GM19468 (cell line): ENCODE measurements around the gene TOMT.

Experiments used
- ATAC-seq: cut with Tn5 transposase; IDR thresholded peaks from one replicate; pipeline ENCODE4 v1.9.1; 2021; ENCODE audit warnings: mild to moderate bottlenecking, moderate library complexity, moderate number of reproducible peaks; ENCODE audit not compliant: unreplicated experiment; ENCODE audit errors: extremely low read depth

The TOMT gene

DNA sequence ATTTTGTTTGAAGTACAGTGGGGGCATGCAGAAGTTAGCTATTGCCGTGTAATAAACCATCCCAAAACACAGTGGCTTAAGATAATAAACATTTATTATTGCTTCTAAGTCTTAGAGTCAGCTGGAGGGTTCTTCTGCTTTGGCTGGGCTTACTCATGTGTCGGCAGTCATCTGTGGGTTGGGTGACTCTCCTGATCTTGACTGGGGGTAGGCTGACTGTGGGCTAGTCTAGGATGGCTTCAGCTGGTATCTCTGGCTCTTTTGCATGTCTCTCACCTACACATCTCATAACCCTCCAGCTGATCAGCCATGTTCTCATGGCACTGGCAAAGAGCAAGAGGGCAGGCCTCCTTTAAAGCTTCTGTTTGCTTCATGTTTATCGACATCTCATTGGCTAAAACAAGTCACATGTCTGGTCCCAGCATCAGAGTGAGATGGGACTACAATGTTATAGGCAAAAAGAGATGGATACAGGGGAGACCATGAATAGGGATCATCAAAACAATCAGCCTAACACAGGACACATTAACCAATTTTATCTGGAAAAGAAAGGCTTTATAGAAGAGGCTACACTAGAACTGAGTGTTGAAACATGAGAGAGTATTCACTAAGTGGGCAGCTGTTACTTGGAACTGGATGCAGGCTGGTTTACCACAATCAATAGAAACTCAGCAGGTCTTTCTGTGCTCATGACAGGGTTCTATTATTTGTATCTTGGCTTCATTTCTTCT, 19.9 kb upstream of the TOMT start:
- ATAC-seq, result no peak

DNA sequence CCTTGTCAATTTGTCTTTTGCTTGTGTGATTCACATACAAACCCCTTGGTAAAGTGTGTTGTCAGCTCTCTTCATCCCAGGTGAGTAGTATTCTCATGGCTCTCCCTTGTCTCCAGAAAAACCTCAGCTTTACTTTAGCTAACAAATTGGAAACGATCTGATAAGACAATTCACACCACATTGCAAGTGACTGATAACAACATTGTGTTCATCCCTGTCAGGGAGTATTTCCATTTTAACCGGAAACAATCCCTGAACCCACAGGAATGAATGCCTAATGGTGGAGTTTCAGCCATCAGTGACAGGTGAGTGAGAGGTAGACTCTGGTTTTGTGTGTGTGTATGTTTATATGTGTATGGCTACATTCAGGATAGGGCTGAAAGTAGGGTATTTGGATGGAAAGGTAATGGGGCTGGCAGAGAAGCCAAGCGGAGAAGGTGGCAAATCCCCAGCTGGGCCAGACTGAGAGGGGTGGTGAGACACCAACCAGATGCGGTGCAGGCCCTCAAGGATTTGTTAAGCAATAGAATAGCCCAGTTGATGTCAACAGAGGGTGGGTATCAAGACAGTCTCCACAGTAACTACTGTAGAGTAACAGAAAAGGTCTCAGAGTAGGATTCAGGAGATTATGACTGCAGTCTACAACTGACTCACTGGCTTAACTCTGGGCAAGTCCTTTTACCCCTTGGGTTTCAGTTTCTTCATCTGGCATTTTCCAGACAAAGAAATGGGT, 17.5 kb upstream of the TOMT start:
- ATAC-seq, result no peak

DNA sequence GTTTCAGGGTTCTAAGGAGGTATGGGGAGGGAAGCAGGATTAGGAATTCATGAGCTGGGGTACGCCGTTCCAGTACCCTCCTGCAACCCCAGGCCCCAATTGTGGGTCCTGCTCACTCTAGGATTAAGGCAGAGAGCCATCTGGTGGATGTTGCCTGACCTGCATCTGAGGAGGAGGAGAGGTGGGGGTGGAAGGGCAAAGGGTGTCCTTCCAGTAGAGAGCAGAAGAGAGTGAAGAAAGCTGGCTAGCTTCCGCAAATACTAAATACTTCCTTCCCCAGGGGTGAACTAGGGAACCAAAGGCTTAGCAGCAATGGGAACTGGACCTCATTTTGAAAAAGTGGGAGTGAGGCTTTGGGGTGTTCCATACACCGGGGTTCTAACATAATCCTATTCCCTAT, 14.4 kb upstream of the TOMT start:
- ATAC-seq, result no peak

DNA sequence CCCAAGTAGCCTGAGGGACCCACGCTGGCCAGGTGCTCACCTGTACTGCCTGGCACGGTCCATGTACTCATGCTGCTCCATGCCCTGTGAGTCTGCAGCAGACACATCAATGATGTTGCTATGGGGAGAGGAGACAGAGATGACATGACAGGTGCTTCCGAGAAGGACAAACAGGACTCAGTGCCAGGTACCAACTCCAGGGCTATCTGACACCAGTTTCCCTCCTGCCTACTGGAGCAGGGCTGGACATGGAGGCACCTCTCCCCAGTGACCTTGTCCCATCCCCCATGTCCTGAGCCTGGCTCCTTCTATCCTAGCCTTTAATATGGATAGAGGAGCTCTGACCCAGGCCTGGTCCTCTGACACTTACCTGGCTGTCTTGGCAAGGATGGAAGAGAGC, 7.0 kb upstream of the TOMT start:
- ATAC-seq, result no peak

DNA sequence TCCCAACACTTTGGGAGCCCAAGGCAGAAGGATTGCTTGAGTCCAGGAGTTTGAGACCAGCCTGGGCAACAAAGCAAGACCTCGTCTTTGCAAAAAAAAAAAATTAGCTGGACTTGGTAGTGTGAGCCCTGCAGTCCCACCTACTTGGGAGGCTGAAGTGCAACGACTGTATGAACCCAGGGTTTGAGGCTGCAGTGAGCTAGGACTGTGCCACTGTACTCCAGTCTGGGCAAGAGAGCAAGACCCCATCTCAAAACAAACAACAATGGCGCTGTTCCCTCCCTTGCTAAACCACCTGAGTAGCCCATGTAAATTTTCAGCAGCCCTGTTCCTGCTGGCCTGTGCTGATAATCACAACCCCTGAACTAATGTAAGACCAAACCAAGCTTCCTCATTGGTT, 5.7 kb upstream of the TOMT start:
- ATAC-seq, result no peak

DNA sequence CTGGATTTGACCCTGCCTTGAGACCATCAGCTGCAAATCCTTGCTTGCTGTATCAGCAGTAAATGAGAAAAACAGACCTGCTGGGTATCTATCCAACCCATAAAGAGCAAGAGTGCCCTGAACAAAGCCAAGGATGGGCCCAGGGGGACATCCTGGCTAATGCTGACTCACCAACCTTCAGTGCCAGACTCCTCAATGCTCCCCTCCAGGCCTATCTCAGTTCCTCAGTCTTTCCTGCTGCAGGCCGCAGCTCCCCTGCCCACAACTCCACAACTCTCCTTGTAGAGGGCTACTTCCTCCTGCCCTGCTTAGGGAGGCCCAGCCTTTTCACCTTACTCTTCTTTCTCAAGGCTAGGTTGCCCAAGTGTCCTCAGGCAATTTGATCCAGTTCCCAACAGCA, 5.3 kb upstream of the TOMT start:
- no peak for ATAC-seq

DNA sequence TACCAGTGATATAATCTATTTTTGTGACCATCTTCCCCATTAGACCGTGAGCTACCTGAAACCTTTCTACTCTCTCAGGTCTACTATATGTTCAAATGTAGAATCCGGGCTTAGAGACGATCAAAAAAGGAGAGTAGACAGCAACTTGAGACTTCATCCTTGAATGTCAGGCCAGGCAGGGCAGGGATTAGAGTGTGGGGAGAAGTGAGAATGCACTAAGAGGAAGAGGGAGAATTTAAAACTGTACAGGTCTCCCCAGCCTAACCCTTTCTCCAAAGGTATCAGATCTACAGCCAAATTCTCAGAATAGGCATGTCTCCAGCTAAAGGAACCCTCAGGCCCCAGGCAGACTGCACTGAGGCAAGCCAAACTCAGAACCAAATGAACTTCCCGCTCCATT, 3.6 kb upstream of the TOMT start:
- ATAC-seq, result no peak

DNA sequence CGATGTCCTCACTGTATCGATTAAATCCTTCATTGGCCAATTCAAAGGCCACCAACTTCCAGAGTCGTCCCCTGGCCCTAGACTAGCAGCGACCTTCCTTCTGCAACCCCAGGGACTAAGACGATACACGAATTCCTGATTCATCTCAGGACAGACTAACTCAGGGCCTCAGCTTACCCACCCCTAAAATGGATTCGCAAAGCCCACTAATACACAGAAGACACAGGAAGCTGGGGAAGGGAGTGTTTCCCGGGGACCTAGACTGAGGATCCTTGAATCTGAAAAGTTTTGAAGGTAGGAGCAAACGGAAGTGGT, 3.1 kb upstream of the TOMT start:
- no peak for ATAC-seq

DNA sequence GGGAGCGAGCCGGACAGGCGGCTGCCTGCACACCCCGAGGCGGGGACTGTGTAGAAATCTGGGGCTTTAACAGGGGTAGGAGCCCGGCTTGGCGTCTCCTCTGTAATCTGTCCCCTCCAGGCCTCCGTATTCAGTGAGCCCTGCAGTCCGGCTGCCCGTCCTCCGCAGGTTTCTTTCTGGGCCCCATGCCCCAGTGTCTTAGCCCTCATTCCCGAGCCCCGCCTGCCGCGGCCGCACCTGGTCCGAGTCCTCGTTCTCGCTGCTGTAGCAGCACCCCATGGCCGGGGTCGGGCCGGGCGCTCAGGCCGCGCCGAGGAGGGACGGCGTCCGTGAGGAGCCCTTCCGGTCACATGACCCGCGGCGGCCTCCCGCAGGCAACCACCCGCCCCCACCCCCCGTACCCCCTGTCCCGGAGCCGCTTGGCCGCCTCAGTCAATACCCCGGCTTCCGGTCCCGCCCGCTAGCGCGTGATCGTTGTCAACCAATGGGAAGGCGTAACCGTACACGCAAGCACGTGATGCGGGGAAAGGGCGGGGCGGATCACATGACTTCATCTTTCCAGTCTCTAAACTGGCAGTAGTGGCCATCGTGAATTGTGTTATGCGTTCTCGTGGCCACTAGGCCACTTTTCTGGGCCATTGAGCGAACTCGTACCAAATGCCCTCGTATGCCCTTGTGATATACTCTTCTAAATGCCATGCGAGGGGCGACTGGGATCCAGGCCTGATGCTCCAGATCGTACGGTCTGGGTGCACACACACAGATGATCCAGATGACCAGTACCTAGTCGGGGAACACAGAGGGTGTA, 2.6 kb upstream of the TOMT start, which contains the start of gene LAMTOR1:
TSS of gene LAMTOR1 (minus strand) at position 352 of the 808 bp plus-strand sequence. CDS start at position 279, 73 bp downstream.
- ATAC-seq, result peak; percentile 83

DNA sequence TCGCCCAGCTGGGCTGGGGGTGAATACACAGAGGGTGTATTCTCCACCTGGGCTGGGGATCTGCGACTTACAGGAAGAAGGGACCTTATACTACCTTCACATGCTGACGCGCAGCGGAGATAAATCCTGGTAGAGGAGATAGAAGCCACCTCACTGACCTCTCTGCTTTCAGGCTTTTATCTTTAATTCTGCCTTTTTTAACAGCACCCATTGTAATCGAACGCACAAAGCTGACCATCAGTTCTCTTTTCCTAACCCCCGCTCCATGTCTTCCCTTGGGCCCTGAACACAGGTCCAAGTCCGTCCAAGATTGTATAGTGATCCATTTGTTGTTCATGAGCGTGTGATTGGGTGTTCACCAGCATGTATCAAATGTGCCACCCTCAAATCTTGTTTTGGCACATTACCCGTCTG, 2.0 kb upstream of the TOMT start:
- no peak for ATAC-seq

DNA sequence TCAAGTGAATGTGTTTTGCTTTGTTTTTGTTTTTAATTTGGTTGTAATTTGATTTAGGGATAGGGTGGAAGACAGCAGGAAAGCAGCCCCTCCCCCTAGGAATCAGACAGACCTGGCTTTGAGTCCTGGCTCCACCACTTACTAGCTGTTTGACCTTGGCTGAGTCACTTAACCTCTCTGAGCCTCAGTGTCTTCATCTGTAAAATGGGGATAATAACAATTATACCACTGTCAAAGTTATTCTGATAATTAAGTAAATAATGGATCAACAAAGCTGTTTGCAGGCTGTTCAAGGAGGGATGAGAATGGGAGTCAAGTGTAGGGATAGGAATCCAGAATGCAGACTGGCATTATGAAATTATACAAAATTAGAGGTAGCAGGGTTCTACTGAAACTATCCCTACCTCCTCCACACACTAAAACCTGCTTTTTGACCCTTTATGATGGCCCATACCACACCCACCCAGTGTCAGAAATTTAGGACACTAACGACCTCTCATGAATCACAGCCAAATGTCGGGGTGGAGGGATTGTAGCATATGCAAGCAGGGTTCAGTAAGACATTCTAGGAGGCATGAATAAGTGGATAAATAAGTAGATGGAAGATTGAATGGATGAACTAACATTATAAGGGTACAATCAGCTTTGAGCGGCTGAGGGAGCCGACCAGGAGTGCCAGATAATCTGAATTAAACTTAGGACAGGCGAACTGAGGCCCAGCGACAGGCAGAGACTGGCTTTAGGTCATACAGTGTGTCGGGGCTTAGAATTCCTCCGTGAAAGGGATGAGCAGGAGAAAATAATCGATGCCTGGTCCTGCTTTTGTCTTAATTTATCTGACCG, 5.8 kb downstream of the TOMT start:
- ATAC-seq, result no peak

DNA sequence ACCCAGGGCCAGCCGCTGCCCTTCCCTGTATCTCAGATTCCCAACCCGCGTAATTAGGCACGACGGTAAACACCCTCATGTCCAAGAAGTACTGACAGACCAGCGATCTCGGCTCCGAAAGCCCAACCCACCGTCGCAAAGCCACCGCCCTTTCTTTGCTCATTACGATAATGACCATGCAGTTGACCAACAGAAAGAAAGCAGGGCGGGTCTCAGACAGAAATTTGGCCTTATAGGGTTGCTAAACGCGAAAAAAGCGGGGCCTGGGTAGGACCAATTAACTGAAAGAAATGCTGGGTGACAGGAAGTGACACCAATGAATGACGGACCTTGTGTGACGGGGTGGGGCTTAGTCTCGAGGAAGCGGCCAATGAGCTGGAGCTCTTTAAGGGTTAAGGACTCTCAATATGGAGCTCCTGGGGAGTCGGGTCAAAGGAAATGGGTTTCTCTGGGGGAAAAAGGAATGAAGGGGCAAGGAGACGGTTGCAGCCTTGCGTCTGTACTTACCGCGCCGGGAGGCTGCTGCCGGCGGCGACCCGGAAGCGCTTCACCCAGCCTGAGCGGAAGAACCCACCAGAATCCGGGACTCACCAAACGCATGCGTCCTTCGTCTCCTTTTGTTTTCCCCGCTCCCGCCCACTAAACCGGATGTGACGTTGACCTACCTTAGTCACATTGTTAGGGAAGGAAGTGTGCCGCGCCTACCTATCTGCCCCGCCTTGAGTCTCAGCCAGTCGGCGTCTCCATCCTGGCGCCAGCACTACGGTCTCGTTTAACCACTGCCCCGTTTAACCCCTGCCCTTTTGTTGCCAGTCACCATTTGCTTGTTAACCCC, 6.6 kb downstream of the TOMT start, which contains the start of gene ANAPC15:
TSS of gene ANAPC15 (minus strand) at position 553 of the 835 bp plus-strand sequence. CDS start 1,419 bp downstream, outside the sequence.
- ATAC-seq, result peak; percentile 81

DNA sequence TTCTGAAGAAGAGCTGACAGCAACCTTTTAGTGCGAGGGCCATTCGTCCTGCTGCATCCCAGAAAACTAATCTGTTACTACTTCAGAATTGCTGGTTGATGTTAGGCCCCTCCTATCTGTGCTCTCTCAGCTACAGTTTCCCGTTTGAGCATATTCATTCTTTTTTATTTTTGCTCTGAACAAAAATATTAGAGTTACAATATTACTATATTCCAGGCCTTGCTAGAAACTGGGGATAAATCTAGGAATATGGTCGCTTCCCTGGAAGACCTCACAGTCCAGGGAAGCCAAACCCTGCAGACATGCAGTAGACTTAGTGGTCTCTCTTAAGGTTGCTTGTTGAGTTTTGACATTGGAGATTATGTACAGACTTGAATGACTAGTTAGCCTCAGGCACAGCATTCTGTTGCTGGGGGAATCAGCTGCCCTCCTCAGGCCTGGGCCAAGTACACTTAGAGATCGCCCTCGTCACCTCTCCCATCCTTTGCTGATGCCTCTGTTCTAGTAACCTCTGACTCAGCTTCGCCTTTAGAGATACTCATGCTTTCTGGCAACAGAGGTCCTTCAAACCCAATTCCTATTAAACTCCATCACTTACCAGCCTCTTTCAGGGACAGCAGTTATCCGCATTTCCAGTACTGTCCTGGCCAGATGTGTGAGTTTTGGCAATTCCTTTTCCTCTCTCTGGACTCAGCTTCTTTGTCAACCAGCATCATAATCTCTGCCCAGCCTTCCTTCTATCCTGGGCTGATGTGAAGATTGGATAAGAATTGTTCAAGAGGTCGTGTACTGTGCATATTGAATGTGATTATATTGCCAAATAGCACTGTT, 7.5 kb downstream of the TOMT start:
- ATAC-seq, result no peak

DNA sequence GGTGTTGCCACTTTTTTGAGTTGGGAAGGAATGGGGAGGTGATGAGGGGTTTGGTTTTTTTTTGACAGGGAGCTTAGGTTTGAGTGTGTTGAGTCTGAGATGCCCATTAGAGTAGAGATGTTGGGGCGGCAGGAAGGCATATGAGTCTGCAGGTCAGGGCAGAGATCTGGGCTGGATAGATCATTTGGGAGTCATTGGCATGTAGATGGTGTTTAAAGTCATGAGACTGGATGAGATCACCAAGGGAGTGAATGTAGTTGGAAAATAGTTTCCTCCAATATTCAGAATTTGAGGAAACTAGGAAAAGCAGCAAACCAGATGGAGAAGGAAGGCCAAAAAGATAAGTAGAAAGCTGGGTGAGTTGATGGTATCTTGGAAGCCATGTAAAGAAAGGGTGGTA, 8.8 kb downstream of the TOMT start:
- no peak for ATAC-seq

DNA sequence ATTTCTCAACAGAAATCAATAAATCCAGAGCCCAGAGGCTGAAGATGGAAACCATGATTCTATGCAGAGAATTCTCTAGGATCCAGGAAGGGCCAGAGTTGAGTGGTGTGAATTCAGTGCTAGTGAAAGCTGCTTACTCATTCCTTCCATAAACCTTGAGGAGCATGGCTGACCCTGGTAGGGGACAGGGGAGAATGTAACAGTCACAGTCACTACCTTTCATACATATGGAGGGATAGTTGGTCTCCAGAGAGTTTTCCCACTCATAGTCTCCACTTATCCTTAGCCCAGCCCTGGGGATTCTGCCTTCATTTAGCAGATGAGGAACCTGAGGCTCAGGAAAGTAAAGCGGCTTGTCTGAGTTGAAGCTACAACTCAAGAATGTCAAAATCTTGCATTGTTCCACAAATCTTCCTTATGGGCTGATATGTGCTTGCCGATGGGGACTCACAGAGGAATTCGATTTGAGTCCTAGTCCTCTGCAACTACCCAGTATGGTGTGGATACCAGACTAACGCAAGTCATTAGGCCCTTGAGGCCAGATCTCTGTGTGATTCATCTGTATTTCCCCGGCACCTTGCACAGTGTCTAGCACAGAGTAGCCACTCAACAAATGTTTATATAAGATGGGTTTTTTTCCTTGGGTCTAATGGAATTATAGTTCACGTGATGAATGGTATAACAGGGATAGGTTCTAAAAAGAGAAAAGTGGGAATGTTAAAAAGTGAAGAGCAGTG, 10.5 kb downstream of the TOMT start:
- ATAC-seq, result no peak

DNA sequence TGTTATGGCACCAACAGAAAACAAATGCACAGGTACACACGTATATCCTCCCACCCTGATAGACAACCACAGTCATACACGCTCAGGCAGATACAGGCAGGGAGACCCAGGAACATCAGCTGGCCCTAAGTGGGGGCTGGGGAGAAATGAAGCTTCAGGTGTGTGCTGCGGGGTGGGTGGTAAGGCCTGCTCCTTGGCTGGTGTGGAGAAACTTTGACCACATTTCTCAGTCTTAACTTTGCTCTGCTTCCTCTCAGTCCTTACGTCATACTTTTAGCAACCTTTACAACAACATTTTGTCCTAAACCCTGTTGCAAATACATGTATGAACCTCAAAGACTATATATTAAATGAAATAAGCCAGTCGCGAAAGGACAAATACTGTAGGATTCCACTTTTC, 13.5 kb downstream of the TOMT start:
- no peak for ATAC-seq

DNA sequence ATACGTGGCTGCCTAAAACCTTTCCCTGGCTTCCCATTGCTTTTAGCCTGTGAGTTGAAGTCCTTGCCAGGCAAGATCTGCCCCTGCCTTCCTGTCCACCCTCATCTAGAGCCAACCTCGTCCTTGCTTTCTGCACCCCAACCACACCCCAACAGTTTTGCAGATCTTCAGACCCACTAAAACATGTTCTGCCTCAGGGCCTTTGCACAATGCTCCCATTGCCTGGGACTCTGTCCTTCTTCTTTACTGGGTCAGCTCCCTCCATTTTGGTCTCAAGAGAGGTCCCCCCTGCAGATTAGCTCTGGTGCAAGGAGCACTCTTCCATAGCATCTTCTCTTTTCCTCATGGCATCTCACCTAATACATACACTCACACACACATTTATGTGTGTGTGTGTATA, 15.2 kb downstream of the TOMT start:
- no peak for ATAC-seq

DNA sequence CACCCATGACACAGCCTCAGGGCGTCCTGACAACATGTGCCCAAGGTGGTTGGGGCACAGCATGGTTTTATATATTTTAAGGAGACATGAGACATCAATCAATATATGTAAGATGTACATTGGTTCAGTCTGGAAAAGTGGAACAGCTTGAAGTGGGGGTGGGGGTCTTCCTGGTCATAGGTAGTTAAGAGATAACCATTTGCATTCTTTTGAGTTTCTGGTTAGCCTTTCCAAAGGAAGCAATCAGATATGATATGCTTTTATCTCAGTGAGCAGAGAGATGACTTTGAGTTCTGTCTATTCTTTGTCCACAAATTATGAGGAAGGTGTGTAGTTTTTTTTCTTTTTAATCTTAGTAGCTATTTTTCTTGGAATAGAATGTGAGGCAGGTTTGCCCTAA, 16.9 kb downstream of the TOMT start:
- ATAC-seq, result no peak
